Activated T-helper 1 cell treated with Interleukin-2 at 50 U/mL for 16 hours (primary cell): Measurements from ENCODE around the gene ADRM1.

Source experiments
- DNase-seq: peaks from one replicate; pipeline ENCODE4 v3.0.0-alpha.2; 2020; ENCODE audit warnings: low read depth

Gene ADRM1

DNA sequence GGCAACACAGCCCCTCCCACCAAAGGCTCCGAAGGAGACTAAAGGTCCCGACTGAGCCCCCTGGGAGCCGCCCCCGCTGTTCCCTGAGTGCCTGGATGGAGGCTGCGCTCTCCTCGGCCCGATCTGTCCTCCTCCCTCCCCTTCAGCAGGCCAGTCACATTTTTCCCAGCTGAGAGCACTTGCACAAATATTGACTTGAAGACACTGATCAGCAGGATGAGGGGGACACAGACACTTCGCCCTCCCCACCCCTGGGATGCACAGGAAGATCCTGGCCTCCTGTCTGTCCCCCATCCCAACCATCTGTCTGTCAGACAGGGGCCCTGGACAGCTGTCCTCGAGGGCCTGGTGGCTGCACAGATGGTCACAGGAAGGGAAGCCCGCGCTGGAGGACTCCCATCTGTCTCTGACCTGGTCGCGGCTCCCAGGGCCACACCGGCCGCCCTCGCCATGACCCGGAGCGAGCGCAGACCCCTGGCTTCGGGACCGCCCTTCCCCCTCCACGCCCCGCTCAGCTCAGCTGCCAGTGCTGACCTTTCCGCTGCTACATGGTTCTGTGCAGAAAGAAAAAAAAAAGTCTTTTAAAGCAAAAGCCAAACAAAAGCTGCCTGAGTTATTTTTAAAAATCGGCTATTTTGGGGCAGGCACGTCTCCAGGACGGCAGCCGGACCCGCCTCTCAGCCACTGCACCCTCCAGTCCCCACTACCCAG lies 53.2 kb downstream of the ADRM1 start:
- DNase-seq = no peak

DNA sequence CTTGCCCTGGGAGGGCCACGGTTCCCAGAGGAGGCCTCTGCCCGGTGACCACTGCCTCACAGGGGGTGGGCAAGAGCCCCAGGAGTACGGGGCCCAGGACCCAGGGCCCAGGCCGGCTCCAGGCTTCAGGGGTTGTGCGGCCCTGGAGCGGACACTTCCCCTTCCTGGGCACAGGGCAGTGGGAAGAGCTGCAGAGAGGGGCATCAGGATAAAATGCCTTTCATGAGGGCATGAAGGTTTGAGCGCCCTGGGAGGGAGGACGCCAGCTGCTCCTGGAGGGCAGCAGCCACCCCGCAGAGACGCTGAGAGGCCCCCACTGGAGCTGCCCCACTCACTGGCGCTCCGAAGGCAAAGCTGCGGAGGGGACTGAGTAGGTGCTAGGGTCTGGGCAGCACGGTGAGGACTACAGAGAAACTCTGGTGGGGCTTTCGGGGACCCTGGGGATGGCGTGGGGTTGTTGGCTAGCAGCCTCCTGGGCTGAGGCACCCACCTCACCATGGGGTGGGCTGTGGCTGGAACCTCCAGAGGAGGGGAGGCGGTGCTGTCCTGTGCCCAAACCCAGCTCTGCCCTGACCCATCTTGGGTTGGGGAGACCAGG lies 53.9 kb downstream of the ADRM1 start:
- no peak for DNase-seq

DNA sequence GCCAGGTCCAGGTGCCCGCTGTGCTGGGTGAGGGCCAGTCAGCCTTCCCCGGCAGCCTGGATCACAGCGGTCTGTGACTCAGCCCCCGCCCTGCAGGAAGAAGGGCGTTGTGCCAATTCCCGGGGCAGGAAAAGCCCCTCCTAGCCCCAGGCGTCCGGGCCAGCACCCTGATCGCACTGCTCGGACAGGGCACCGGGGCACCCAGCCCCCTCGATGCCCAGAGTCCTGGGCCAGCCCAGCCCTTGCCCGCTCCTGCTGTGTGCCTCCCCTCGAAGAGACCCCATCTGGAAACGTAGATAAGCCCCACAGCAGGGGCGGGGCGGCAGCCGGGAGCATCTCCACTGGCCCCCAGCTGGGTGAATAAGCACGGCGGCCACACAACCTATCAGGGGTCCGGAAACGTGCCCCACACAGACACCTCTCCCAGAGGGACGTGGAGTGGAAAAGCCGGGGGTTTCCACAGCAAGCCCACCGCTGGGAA lies 54.4 kb downstream of the ADRM1 start:
- no peak for DNase-seq

DNA sequence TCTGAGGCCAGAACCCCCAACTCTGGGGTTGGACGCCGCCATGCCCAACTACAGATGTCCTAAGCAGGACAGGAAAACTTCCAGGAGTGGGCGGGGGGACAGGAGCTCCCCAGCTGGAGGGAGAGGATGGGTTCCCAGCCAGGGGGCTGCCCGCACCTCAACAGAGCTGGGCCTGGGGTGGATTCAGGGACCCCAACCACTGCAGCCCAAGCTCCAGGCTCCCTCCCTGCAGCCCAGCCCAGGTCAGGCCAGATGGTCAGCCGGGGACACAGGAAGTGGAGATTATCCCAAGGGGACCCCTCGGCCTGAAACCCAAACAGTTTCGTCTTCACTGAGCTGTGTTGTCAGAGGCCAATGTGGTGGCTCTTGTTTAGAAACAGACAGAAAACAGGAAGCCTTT lies 54.9 kb downstream of the ADRM1 start:
- DNase-seq = no peak
